HepG2 (cell line): ENCODE data around the gene EI24. TPM values are rescaled to one million over a fixed set of nuclear protein-coding genes. Genes with fewer than 3 reads are reported as not detected.

Experiments used
- FOXK1 ChIP-seq: sonication (generic); formaldehyde crosslinking; IDR thresholded peaks from 2 replicates; pipeline ENCODE4 v1.4.0; 2020; ENCODE audit warnings: low read depth, missing genetic modification reagents, borderline replicate concordance
- RBM39 ChIP-seq: fragments of 200-400 bp; formaldehyde crosslinking; IDR thresholded peaks from one replicate; pipeline ENCODE4 v1.6.1; 2018; ENCODE audit warnings: antibody characterized with exemption, mild to moderate bottlenecking, low read depth, low read length; ENCODE audit not compliant: poor library complexity, severe bottlenecking
- RFX1 ChIP-seq: fragments of 450-650 bp; IDR thresholded peaks from 2 replicates; pipeline ENCODE4 v1.6.1; 2017
- SIN3A ChIP-seq: IDR thresholded peaks from 2 replicates; pipeline ENCODE4 v1.6.1; 2011; ENCODE audit warnings: low read depth, mild to moderate bottlenecking, control low read depth, low read length, borderline replicate concordance
- ZBTB7B ChIP-seq: sonication (generic); formaldehyde crosslinking; IDR thresholded peaks from 2 replicates; pipeline ENCODE4 v1.4.0; 2020; ENCODE audit warnings: missing genetic modification reagents
- ZHX2 ChIP-seq, 2 experiments: sonication (generic) in 1 of 2; formaldehyde crosslinking in 1 of 2; IDR thresholded peaks; 2 replicates each; pipeline versions ENCODE4 v1.6.1 to v1.9.0; 2014 to 2022; ENCODE audit warnings: antibody characterized with exemption in 1 of 2, borderline replicate concordance in 1 of 2, inconsistent platforms in 1 of 2, low read depth in 1 of 2, missing genetic modification reagents in 1 of 2
- ZNF382 ChIP-seq: sonication (generic); formaldehyde crosslinking; IDR thresholded peaks from 2 replicates; pipeline ENCODE4 v1.5.0; 2020; ENCODE audit warnings: missing genetic modification reagents, mild to moderate bottlenecking, borderline replicate concordance
- ZNF550 ChIP-seq: sonication (generic); formaldehyde crosslinking; IDR thresholded peaks from 2 replicates; pipeline ENCODE4 v1.4.0; 2020; ENCODE audit warnings: mild to moderate bottlenecking, missing genetic modification reagents, borderline replicate concordance
- ZNF558 ChIP-seq: sonication (generic); formaldehyde crosslinking; IDR thresholded peaks from 2 replicates; pipeline ENCODE4 v1.9.0; 2022; ENCODE audit warnings: mild to moderate bottlenecking, missing genetic modification reagents, borderline replicate concordance
- polyA plus RNA-seq, 8 experiments: library from polyadenylated mRNA; depleted of rRNA in 3 of 8; stranded (reverse) in 7 of 8; unstranded in 1 of 8; fragments of >200 nt; fragmentation: Illumina TruSeq in 4 of 8; extraction: Trizol in 4 of 8; gene quantifications; 2 replicates each; pipeline versions ENCODE4 v1.2.1 to v1.2.3, GENCODE V29; 2011 to 2016; ENCODE audit warnings: low read depth in 4 of 8, missing spikeins in 1 of 8, mixed read lengths in 1 of 8; ENCODE audit not compliant: insufficient read depth in 1 of 8
- total RNA-seq, 5 experiments: library from RNA; depleted of rRNA; stranded (reverse); fragments of >200 nt; fragmentation: Illumina TruSeq; extraction: Trizol; gene quantifications; 2 replicates each; pipeline ENCODE4 v1.2.3, GENCODE V29; 2016; ENCODE audit warnings: low read depth in 1 of 5
- TF ChIP-seq, protein P1 (sequence below): sonication (generic); formaldehyde crosslinking; IDR thresholded peaks from 2 replicates; pipeline ENCODE4 v1.4.0; 2020; ENCODE audit warnings: mild to moderate bottlenecking, missing genetic modification reagents
- TF ChIP-seq, protein P2 (sequence below): sonication (generic); formaldehyde crosslinking; IDR thresholded peaks from 2 replicates; pipeline ENCODE4 v1.5.0; 2020; ENCODE audit warnings: missing genetic modification reagents

EI24 gene
- total and polyA plus RNA-seq, 2 of the 13 experiments (the other 11 are each of a cell fraction or from before 2014, with no cell fraction given) = 84.7 to 126 TPM

DNA sequence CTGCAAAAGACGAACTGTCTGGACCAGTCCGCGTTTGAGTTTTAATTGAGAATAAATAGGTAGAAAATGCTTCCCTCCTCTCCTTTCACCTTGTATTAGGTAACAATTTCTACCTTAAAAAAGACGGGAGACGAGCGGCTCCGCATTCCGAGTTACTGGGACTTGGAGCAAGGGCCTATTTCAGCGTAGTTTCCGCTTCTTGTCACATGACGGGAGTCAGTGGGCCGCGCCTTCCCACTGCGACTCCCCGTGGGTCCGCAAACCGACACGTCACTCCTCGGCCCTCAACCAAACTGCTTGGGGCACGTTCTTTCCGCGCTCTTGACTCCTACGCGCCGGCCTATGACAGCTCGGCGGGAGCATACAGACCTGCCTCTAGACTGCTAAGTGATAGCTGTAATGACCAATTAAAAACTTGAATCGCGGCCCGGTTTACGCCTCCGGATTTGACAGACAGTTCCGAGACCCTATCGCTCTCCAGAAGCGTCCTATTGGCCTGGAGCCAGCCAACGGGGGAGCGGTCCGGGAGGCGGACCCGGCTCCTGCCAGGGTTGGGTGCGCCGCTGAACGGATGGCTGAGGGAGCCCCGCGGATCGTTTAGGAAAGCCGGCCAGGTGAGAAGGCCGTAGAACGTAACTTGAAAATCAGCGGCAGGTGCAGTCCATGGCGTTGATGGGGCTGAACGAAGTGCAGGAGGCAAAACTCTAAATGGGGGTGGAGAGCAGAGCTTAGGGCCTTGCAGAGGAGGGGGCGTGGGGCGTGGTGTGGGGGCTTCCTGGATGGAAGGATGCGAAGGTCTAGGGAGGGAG, 23.2 kb downstream of the EI24 start, which contains the start of gene STT3A (continued):
- TF ChIP-seq ZHX2 (IDR thresholded peaks at IDR 0.05; ENCODE audit: low read depth) = peak; percentile 14
- no peak for TF ChIP-seq ZHX2 (CRISPR knock-in tag; IDR thresholded peaks at IDR 0.05; ENCODE audit: borderline replicate concordance)
- no peak for TF ChIP-seq RFX1
- no peak for TF ChIP-seq ZNF558 (CRISPR knock-in tag)
- TF ChIP-seq, protein P1, sequence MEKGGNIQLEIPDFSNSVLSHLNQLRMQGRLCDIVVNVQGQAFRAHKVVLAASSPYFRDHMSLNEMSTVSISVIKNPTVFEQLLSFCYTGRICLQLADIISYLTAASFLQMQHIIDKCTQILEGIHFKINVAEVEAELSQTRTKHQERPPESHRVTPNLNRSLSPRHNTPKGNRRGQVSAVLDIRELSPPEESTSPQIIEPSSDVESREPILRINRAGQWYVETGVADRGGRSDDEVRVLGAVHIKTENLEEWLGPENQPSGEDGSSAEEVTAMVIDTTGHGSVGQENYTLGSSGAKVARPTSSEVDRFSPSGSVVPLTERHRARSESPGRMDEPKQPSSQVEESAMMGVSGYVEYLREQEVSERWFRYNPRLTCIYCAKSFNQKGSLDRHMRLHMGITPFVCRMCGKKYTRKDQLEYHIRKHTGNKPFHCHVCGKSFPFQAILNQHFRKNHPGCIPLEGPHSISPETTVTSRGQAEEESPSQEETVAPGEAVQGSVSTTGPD (CRISPR knock-in tag) = no peak
- peak; percentile 71; the same call in 1 of the 2 replicates for TF ChIP-seq SIN3A
- peak; percentile 51 for TF ChIP-seq ZBTB7B (CRISPR knock-in tag)
- TF ChIP-seq RBM39 = peak; percentile 76
- no peak for TF ChIP-seq ZNF382 (CRISPR knock-in tag)
- peak; percentile 70; the same call in 1 of the 2 replicates for TF ChIP-seq FOXK1 (CRISPR knock-in tag)
- TF ChIP-seq, protein P2, sequence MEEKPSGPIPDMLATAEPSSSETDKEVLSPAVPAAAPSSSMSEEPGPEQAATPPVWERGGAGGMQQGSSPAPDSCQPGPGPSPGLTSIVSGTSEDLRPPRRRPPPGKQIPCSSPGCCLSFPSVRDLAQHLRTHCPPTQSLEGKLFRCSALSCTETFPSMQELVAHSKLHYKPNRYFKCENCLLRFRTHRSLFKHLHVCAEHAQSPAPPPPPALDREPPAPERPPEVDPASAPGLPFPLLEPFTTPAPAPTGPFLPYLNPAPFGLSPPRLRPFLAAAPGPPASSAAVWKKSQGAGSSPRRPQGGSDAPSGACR (CRISPR knock-in tag) = 0 out of 2 replicates have a peak, but pooled peaks have one; percentile 36
- TF ChIP-seq ZNF550 = no peak
